HUDEP-2 (cell line): ENCODE data around the gene ECHDC3.

Experiments used
- DNase-seq, 76 experiments: peaks; one replicate each; lab custom pipeline; 2025; ENCODE audit not compliant: unreplicated experiment in 76 of 76; lab: John Stamatoyannopoulos, UW

Gene ECHDC3

DNA sequence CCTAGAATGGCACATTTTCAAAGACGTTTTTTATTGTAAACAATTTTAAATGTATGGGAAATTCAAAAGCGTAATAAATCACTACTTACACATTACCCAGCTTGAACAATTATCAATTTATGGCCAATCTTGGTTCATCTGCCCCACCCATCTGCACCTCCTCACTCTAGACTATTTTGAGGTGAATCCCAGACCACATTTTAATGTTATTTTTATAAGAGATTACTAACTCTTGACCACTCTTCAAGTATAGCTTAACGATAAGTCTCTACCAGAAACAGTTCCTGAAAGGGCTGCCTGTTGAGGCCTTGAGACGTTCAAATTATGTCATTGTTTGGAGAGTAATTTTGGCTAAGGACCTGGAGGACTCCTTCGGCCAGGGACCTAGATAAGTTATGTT lies 33.2 kb downstream of the ECHDC3 start:
- DNase-seq = no peak

DNA sequence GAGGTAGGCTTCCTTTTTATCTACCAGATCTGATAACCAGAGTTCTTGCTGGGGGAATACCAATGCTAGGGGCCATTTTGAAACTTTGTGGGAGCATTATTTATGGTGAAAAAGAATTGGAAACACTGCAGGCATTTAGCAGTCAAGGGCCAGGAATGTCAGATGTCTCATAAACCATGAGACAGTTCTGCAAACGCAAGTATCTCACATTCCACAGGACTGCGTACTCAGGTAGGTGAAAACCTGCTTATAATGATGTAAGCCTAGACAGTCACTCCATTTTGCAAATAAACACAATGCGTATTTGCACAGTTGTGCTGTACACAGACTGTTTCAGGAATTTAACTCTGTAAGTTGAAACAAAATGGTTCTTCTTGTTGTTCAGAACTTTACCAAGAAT lies 33.9 kb downstream of the ECHDC3 start:
- no peak for DNase-seq

DNA sequence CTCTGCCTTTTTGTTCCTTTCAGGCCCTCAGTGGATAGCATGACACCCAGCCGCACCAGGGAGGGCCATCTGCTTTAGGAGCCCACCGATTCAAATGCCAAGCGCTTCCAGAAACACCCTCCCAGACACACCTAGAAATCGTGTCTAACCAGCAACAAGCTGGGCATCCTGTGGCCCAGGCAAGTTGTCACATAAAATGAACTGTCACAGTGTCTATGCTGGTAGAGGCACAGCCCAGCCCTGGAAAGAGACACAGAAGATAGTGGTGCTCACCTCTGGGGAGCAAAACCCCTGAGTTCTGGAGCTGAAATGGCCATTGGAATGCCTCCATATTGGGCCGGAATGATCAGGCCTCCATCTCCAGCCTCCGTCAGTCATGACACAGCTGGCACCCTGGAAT lies 38.9 kb downstream of the ECHDC3 start:
- DNase-seq = no peak

DNA sequence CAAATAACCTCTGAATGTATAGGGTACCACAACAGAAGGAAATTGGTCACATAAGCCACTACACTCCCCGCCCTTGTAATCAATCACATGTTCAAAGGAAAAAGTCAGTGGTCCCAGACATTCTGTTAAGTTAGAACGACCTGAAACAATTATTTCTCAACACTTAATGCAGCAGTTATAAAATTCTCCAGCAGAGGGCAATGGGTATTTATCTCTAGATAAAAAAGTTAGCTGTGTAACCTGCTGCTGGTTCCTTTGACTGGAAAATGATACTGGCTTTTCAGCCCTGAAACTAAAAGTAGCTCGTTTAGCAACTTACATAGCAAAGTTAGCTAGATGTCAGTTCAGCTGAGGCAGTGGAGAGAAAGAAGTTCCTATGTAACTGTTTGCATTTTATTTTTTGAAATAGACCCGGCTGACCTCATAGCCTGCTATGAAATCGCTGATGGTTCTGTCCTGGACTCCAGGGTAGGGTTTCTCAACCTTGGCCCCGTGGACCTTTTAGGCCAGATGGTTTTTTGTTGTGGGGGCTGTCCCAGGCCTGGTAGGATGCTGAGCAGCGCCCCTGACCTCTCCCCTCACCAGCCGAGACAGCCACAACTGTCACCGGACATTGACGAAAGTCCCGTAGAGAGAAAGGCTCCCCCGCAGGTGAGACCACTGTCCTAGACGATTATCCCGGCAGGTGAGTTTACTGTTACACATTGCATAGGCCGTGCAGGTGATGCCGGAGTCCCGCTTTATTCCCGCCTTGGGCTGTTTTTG lies 40.8 kb downstream of the ECHDC3 start:
- peak in 28 of 76 experiments; percentile 5 to 60 (median 24) for DNase-seq

DNA sequence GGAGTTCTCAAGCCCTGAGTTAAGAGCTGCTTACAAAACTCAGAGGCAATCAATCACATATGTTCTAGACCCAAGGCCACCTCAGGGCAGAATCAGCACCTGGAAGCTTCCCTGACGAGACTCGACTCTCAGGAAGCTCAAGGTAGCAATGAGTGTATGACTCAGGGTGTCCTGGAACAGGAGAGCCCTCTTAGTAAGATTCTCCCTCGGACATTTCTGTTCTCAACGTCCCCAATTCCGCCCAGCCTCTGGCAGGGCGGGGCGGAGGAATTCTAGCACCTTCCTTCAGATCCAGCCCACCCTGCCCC lies 41.3 kb downstream of the ECHDC3 start:
- DNase-seq = no peak

DNA sequence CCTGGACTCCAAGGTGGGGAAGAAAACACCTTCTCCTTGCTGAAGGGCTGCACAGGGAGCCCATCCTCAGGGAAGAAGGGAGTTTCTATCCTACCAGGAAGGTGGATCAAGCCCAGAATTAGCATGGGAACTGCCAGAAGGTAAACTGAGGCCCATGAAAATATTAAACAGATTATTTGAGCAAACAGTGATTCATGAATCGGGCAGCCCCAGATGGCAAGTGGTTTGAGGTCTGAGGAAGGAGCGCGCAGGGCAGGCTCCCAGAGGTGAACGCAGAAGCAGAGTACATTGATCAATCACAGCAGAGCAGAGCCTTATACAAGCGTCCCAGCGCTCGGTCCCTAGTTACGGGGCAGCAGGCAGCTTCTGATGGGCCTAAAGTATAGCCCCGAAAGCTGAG lies 45.2 kb downstream of the ECHDC3 start:
- DNase-seq = no peak

DNA sequence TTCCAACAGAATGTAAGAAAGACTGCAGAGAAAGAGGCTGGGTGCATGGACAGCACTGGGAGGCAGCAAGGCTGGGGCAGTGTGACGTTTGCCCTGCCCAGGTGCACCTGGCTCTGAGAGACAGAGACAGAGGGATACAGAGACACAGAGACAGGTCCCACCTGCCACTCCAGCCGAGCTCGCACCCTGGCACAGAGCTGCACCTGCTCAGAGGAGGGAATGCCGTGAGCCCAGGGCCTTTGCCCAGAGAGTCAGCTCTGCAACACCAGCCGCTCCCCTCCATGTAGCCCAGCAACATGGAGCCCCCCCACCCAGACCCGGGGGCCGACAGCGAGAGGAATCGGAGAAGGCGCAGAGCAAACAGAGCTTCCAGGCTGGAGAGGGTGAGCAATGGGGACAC lies 45.7 kb downstream of the ECHDC3 start:
- DNase-seq = no peak

DNA sequence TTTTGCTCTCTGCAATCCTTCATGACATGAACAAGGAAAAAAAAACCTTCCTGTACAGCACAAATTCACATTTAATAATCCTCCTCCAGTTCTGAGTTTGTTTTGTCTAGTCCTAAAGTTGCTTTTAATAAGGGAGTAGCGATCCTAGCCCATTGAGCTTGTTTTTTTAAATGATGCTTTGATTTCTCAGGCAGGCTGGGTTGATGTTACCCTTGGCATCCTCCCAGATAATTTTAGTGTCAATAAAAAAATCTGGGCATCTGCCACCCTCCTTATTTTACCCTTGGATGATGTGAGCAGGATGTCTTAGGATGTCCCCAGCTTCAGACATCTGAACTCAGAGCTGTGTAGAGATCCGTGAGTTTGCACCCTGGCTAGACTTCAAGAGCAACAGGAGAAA lies 47.1 kb downstream of the ECHDC3 start:
- no peak for DNase-seq

DNA sequence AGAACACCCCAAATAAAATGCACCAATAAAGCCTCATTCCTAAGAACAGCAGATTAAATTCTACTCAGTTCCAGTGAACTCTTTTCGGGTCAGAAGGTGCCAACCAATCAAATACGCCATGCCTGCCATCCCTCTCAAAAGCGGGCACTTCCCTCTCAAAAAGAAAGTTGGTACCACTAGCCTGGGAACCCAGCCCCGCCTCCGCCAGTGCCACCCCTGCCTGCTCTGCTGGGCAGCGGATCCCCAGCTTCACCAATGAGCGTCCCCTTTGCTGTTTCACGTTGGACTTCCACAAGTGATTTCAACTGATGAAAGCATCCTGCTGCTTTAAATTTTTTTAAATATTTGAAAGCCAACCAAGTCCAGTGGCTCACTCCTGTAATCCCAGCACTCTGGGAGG lies 47.8 kb downstream of the ECHDC3 start:
- no peak for DNase-seq

DNA sequence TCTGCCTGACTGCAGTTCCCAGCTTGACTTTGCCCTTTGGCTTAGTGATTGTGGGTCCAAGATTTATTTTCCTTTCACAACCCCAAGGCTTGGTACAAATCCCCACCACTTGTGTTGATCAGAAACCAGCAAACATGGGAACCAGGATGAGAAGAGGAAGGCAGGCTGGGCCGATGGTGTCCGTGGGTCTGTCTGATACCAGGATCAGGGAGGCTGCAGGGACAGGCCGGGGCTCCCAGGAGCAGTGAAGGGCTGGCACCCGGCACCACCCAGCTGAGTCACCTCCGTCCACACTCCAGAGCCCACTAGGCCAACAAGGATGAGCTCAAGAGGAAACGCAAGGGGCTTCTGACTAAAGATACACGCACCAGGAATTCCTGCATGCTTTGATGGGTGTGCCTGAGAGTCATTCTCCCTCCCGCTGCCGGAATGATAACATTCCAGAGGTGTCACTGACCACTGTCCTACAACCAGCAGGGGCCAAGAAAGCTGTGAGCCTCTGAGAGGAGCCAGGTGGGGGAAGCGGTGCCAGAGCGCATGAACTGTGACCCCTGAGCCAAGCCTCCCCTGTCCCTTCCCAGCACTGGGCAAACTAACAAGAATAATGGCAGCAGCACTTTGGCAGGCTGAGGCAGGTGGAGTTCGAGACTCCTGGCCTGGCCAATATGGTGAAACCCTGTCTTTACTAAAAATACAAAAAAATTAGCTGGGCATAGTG lies 51.7 kb downstream of the ECHDC3 start:
- no peak for DNase-seq

DNA sequence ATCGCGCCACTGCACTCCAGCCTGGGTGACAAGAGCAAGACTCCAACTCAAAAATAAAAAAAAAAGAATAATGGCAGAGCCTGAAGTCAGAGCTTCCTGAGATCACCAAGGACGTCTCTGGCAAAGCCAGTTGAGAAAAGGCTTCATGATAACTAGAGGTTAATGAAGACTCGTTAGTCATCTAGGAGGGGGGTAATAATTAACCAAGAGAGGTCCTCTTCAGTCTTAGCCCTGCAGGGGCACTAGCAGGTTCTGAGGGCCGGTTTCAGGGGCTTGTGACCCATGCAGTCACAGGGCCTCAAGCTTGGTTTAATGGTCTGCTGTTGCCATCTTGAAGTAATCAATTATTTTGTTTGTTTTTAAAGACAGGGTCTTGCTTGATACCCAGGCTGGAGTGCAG lies 52.4 kb downstream of the ECHDC3 start:
- DNase-seq = no peak

DNA sequence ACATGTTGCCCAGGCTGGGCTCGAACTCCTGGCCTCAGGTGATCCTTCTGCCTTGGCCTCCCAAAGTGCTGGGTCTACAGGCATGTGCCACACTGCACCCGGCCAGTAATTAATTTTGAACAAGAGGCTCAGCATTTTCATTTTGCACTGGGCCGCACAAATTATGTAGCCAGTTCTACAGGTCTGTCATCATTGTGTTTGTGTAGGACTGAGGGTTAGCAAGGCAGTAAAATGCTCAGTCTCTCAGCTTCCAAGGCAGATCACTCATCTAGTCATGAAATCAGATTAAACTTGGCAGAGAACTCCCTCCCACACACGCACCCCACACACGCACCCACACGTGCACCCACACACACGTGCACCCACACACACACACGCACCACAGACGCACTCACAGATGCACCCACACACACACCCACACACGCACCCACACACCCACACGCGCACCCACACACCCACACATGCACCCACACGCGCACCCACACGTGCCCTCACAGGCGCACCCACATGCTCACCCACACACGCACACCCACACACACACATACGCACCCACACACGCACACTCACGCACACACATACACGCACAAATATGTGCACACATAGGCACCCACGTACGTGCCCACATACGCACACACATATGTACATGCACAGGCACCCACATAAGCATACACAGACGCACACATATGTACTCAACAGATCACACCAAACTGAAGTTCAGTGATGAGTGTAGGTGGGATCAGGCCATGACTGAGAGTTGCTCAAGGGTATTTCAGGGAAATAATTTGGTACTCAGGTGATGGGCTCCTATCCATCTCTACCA lies 53.1 kb downstream of the ECHDC3 start:
- peak in 1 of 76 experiments; percentile 2 for DNase-seq

DNA sequence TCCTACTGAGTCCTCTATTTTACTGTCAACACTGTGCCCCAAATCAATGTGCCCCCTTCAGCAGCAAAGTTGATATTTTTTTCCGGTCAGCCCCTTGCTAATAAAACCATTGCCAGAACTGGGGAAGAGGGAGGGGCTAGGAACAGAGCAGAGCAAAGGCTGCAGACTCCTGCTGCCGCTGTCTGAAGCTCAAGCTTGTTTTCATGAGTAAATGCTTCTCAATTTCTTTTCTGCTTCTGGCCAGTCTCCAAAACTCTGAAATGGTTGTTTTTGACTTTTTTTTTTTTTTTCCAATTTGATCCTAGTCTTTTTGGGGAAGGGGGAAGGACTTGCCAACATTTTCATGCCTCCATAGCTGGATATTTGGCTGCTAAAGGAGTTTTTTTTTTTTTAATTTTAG lies 54.3 kb downstream of the ECHDC3 start:
- DNase-seq = no peak

DNA sequence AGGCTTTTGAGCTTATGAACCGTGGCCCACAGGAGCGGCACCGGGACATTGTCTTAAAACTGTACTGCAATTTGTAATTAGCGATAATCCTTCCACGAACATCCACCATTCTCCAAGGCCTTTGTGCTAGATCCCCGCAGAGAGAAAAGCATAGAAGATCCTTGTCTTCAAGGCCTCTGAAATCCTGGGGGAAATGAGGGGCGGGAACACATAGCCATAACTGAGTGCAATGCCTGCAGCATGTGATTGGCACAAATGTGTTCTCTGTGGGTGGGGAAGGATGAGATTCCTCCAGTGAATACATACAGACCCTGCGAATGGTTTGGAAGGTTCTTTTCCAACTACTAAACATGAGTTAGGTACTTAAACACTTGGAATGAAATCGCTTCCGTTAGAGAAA lies 55.1 kb downstream of the ECHDC3 start:
- no peak for DNase-seq

DNA sequence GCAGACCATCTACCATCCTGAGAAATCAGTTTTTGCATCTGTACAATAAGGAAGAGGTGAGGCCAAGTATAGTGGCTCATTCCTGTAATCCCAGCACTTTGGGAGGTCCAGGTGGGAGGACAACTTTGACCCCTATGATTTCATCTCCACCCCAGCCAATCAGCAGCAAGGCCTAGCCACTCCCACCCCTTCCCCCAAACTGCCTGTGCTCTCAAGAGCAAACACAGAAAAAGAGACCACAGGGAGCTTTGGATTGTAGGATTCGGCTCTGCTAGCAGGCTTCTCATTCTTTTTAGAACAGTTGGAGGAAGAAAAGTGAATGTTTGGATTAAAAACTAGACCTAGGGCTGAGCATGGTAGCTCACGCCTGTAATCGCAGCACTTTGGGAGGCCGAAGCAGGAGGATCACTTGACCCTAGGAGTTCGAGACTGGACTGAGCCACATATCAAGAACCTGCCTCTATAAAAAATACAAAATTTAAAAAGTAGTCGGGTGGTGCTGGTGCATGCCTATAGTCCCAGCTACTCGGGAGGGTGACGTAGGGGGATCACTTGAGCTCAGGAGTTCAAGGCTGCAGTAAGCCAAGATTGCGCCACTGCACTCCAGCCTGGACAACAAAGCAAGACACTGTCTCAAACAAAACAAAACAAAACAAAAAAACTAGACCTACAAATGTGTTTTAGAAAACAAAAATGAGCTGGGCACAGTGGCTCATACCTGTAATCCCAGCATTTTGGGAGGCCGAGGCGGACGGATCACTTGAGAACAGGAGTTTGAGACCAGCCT lies 55.9 kb downstream of the ECHDC3 start:
- DNase-seq = no peak

DNA sequence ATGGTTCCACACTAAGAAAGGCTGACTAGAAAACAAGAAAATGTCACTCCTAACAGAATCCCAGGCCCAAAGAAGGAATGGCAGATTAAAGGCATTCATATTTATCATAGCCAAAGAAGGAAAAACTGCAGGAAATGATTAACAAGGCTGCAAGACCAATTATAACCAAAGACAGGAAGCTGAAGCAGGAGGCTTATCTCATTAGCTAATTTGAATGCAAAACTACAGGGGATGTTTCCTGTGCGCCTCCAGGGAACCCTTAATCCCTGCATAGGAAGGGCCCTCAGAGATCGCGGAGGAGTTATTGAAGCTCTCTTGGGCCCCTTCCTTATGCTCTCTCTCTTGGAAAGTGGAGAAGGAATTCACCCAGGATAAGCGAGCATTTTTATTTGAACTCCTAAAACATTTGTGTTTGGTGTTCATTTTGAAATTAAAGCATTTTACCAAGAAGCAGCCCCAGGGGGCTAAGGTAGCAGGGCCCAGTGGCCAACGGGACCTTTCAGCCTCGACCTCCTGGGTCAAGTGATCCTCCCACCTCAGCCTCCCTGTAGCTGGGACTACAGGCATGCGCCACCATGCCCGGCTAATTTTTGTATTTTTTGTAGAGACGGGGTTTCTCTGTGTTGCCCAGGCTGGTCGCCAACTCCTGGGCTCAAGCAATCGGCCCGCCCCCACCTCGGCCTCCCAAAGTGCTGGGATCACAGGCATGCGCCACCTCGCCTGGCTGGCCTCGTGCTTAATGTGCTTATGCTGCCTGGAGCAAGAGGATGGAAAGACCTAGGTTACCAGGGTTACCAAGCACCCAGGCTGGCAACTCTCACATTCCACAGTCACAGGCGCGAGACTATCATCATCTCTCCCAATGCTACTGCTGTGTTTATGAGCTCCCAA lies 56.9 kb downstream of the ECHDC3 start:
- no peak for DNase-seq

DNA sequence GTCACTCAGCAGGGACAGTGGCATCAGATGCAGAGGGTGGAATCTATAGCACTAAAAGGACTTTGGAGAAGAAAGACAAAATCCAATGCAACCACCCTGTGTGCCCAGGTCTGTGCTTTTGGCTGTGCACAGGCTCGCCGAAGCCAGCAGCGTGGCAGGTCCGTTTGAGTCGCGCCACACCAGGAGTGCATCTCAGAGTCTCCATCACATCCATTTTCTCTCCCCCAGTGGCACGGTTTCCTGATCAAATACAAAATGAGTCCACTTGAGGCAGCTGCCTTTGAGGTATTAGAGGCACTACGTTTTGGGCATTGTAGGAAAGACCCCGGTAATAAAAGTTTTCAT lies 57.5 kb downstream of the ECHDC3 start:
- DNase-seq = no peak

DNA sequence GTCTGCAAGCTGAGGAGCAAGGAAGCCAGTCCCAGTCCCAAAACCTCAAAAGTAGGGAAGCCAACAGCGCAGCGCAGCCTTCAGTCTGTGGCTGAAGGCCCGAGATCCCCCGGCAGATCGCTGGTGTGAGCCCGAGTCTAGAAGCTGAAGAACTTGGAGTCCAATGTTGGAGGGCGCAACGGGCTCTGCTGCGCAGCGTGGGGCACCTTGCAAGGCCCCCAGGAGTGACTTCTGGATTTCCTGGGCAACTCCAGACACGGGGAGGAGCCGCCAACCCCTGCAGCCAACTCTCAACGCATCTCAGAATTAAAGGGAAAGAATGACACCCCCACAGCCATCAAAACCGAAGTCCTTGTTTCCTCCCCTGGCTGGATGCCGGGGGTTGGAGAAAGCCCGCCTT lies 62.2 kb downstream of the ECHDC3 start:
- DNase-seq = no peak

DNA sequence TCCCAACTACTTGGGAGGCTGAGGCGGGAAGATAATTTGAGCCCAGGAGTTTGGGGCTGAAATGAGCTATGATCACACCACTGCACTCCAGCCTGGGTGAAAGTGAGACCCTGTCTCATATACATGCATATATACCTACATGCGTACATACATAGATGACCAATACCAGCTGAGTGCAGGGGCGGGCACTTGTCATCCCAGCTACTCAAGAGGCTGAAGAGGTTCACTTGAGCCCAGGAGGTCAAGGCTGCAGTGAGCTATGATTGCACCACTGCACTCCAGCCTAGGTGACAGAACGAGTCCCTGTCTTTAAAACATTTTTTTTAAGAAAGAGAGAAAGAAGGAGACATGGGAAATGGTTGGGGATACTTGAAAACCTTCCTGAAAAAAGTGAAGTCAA lies 63.6 kb downstream of the ECHDC3 start:
- no peak for DNase-seq

DNA sequence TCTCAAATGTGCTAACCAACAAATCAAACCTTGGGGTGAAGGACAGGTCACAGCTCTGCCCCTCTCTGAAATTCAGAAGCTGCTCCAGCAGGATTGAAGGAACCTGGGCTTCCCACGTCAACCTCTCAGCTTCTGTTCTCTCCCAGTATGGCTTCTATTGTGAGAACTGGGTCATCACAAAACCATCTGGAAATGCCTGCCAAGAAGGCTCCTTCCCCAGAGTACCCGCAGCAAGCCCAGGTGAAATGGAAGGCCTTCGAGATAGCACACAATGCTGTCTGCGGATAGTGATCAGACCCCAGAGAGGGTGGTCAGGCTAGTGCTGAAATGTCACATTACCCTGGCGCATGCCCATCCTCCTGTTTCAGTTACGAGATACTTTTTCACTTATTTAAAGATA lies 64.5 kb downstream of the ECHDC3 start:
- DNase-seq = no peak
